Measurements from ENCODE around the gene ZNF516. TPM values are rescaled to one million over a fixed set of nuclear protein-coding genes. Genes with fewer than 3 reads are reported as not detected.

ZNF516 gene
- total and polyA plus RNA-seq, 2 of the 13 experiments (the other 11 are each of a cell fraction or from before 2014, with no cell fraction given) = 16.6 to 18.7 TPM

DNA sequence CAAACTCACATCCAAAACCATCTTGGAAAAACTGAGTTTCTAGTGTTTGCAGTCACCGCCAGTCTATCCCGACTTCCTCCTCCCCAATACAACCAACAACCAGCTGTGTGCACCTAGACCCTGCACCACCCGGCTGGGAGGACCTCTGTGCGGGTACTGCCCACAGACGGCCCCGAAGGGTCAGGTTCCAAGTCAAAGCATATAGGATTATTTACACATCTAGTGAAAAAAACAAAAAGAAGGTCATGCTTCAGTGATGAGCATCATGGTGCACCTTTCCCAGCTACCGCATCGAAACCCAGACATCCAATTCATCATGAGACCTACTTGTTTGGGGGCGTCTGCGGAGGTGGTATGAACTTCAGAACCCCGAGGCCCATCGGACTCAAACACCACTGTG lies 124.8 kb downstream of the ZNF516 start (continued):
- TF ChIP-seq MAZ (IDR thresholded peaks at IDR 0.05; ENCODE audit: borderline replicate concordance, low read depth, low read length) (no peak), MAZ (CRISPR knock-in tag; IDR thresholded peaks at IDR 0.05; ENCODE audit: low read depth) (no peak), ZNF33A (CRISPR knock-in tag; IDR thresholded peaks at IDR 0.05; ENCODE audit: borderline replicate concordance) (no peak)
- TF ChIP-seq, protein P1, sequence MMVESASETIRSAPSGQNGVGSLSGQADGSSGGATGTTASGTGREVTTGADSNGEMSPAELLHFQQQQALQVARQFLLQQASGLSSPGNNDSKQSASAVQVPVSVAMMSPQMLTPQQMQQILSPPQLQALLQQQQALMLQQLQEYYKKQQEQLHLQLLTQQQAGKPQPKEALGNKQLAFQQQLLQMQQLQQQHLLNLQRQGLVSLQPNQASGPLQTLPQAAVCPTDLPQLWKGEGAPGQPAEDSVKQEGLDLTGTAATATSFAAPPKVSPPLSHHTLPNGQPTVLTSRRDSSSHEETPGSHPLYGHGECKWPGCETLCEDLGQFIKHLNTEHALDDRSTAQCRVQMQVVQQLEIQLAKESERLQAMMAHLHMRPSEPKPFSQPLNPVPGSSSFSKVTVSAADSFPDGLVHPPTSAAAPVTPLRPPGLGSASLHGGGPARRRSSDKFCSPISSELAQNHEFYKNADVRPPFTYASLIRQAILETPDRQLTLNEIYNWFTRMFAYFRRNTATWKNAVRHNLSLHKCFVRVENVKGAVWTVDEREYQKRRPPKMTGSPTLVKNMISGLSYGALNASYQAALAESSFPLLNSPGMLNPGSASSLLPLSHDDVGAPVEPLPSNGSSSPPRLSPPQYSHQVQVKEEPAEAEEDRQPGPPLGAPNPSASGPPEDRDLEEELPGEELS (CRISPR knock-in tag; IDR thresholded peaks at IDR 0.05) = no peak

DNA sequence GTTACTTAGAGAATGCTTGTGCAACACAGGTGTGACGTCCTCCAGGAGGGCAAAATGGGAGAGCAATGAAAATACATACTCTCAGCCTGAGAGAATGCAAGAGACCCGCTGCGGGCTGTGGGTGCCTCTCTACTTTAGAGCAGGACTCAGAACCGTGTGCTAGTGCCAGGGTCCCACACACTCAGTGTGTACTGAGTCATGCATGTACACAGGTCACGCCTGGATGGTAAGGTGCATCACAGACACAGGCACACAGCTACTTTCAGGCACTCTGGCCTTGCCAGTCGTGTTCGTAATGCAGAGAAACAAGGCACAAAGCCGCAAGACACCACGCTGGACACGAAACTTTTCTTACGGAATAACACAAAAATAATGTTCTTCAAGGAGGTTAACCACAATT lies 125.3 kb downstream of the ZNF516 start:
- no TSS peak for BruUV-seq (replicated peaks)
- in situ Hi-C loops (cut with HindIII; ENCODE audit: extremely low pct_ligation_motif_present, low pct_unique_long_range_greater_than_20kb) = no loop called here
- peaks cover 17 to 41% of the 10 kb centered on the region in 2 experiments for H3K36me3 ChIP-seq (replicated peaks in 1 of 2; ENCODE audit: control insufficient read depth in 1 of 2, insufficient read depth in 2 of 2, low read length in 2 of 2)
- H2AFZ ChIP-seq (ENCODE audit: low read length) = no peak overlapping the region
- TF ChIP-seq U2AF1 (optimal IDR thresholded peaks at IDR 0.05; ENCODE audit: low read depth, low read length) = no peak
- no peak for TF ChIP-seq ZNF530 (CRISPR knock-in tag; IDR thresholded peaks at IDR 0.05; ENCODE audit: low read depth)
- TF ChIP-seq AKNA (CRISPR knock-in tag; IDR thresholded peaks at IDR 0.05; ENCODE audit: borderline replicate concordance) = no peak
- TF ChIP-seq ZNF678 (CRISPR knock-in tag; IDR thresholded peaks at IDR 0.05) = no peak
- TF ChIP-seq ZFP37 (CRISPR knock-in tag; IDR thresholded peaks at IDR 0.05; ENCODE audit: borderline replicate concordance) = no peak
- no peak overlapping the region for H3K27ac ChIP-seq (ENCODE audit: extremely low read length, insufficient read depth, low read length)
- FAIRE-seq (no peak), DNase-seq (ENCODE audit: low spot score) (no peak), ATAC-seq (no peak; the same call in 2 of the 3 replicates)
- H3K9ac ChIP-seq (ENCODE audit: insufficient read depth, low read depth, low read length) = no peak overlapping the region
- 98% methylated on average over 11 of the region's 11 CpGs for WGBS (ENCODE audit: low lambda C conversion rate)
- intact Hi-C loops (cut with micrococcal nuclease; ENCODE audit: unreplicated experiment) = no loop called here
- POLR2A ChIA-PET = no interaction called here
- no peaks in the 10 kb centered on the region for H3K9me3 ChIP-seq (ENCODE audit: low read length)
- H3K4me3 ChIP-seq (replicated peaks in 1 of 3; ENCODE audit: insufficient read depth in 1 of 3, low read depth in 2 of 3, low read length in 3 of 3) = no peak overlapping the region
- CTCF ChIA-PET (ENCODE audit: low intra/inter-chr PET ratio, low total read pairs) = no interaction called here
- H3K27me3 ChIP-seq (ENCODE audit: control insufficient read depth in 1 of 2, insufficient read depth in 2 of 2, low read length in 2 of 2) = no peaks in the 10 kb centered on the region
- H3K4me1 ChIP-seq (ENCODE audit: insufficient read depth, low read length) = peaks cover under 1% of the 10 kb centered on the region; the same call in 1 of the 2 replicates
- H4K20me1 ChIP-seq (ENCODE audit: insufficient read depth, low read length) = peaks cover 3% of the 10 kb centered on the region; the same call in 1 of the 2 replicates
- no peak overlapping the region for H3K4me2 ChIP-seq (ENCODE audit: low read depth, low read length)
- peaks cover 5% of the 10 kb centered on the region for H3K79me2 ChIP-seq (ENCODE audit: insufficient read depth, low read length)
